ENCODE measurements around the gene DNAH3.

DNAH3 gene

DNA sequence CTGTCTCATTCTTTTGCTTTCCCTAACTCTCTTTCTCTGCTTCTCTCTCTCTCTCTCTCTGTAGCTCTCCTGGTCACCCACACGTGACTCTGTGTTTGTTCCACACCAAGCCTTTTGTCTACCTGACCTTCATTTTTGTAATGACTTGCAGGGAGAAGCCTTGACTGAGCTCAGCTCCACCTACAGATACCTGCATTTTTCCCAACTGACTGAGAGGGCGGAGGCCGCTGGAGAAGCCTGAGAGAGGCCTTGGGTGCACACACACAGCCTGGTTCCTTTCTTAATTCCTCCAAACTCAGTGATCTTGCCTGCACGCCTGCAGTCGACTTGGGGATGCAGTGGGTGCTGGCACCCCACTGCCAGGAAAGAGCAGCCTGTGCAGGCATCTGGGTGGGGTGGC lies 181.3 kb downstream of the DNAH3 start:
- H3K27ac ChIP-seq = no peak overlapping the region
- TF ChIP-seq, protein P1, sequence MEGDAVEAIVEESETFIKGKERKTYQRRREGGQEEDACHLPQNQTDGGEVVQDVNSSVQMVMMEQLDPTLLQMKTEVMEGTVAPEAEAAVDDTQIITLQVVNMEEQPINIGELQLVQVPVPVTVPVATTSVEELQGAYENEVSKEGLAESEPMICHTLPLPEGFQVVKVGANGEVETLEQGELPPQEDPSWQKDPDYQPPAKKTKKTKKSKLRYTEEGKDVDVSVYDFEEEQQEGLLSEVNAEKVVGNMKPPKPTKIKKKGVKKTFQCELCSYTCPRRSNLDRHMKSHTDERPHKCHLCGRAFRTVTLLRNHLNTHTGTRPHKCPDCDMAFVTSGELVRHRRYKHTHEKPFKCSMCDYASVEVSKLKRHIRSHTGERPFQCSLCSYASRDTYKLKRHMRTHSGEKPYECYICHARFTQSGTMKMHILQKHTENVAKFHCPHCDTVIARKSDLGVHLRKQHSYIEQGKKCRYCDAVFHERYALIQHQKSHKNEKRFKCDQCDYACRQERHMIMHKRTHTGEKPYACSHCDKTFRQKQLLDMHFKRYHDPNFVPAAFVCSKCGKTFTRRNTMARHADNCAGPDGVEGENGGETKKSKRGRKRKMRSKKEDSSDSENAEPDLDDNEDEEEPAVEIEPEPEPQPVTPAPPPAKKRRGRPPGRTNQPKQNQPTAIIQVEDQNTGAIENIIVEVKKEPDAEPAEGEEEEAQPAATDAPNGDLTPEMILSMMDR (conservative IDR thresholded peaks at IDR 0.05; ENCODE audit: low read depth) = no peak
- ChIA-PET POLR2A (ENCODE audit: low non-redundant PET) (no interaction called here), CTCF (no interaction called here)
- DNase-seq (ENCODE audit: low spot score) = no peak

DNA sequence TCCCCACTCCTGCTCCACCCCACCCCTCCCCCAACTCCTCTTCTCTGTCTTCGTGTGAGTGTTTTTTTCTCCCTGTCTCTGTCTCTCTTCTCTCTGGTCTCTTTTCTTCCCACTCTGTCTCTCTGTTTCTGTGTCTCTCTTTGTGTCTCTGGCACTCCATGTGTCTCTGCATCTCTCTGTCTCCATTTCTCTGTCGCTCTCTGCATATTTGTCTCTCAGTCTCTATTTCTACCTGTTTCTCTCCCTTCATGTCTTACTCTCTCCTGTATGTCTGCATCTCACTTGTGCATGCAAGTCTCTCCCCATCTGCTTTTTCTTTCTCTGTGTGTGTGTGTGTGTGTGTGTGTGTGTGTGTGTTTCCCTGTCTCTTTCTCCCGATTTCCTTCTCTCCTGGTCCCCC lies 181.9 kb downstream of the DNAH3 start:
- H3K27ac ChIP-seq = no peak overlapping the region
- TF ChIP-seq, protein P1 (conservative IDR thresholded peaks at IDR 0.05; ENCODE audit: low read depth) = no peak
- DNase-seq (ENCODE audit: low spot score) = no peak
- POLR2A ChIA-PET (ENCODE audit: low non-redundant PET) = no interaction called here
- CTCF ChIA-PET = no interaction called here

DNA sequence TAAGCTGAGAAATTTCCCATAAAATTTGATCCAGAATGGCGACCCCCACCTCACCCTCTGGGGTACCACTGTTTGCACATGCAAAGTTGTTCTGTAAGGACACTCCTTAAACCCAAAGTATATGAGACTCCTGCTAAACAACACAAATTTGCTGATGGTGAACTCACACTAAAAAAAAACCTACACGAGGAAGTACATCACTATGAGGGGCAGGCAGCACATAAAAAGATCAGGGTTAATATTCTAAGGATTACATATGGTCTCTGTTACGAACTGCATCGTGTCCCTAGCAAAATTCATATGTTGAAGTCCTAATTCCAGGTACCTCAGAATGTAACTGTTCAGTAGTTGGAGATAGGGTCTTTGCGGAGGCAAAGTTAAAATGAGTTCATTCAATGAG lies 189.7 kb downstream of the DNAH3 start:
- CTCF ChIA-PET = no interaction called here
- TF ChIP-seq, protein P1 (conservative IDR thresholded peaks at IDR 0.05; ENCODE audit: low read depth) = no peak
- DNase-seq (ENCODE audit: low spot score) = no peak
- POLR2A ChIA-PET (ENCODE audit: low non-redundant PET) = no interaction called here
- no peak overlapping the region for H3K27ac ChIP-seq

DNA sequence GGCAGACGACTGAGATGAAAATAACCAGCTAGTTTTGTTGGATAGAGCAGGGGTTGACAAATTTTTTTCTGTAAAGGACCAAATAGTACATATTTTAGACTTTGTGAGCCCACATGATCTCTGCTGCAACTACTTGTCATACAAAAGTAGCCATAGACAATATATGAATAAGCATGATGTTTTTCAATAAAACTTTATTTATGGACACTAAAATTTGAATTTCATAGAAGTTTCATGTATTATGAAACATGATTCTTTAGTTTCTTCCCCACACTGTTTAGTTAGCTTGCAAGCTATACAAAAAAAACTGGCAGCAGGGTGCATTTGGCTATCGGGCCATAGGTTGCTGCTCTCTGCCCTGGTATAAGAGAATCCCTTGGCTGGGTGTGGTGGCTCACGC lies 193.5 kb downstream of the DNAH3 start:
- CTCF ChIA-PET = interaction anchor here (0.5 kb wide), 1 partner anchor 15 kb away, joined by 4 read pairs; no protein-coding TSS in a partner anchor
- no peak for DNase-seq (ENCODE audit: low spot score)
- TF ChIP-seq, protein P1 (conservative IDR thresholded peaks at IDR 0.05; ENCODE audit: low read depth) = no peak
- no peak overlapping the region for H3K27ac ChIP-seq
- POLR2A ChIA-PET (ENCODE audit: low non-redundant PET) = no interaction called here

DNA sequence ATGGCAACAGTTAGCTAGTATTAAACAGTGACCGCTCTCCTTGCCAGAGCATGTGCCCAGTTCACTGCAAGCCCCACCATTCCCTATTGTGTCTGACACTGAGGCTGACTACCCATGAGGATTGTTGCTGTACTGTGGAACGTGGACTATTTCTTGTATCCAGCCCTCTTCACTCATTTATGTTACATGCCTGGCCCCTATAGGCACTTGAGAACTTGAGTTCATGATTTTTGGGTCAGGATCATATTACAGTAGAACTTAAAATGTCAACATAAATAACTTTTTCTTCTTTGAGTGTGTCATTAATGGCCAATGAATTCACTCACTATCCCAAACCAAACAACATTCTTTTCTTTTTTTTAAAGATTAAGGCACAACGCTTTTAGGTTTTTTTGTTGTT lies 194.3 kb downstream of the DNAH3 start:
- DNase-seq (ENCODE audit: low spot score) = no peak
- H3K27ac ChIP-seq = no peak overlapping the region
- CTCF ChIA-PET = no interaction called here
- TF ChIP-seq, protein P1 (conservative IDR thresholded peaks at IDR 0.05; ENCODE audit: low read depth) = no peak
- POLR2A ChIA-PET (ENCODE audit: low non-redundant PET) = no interaction called here

DNA sequence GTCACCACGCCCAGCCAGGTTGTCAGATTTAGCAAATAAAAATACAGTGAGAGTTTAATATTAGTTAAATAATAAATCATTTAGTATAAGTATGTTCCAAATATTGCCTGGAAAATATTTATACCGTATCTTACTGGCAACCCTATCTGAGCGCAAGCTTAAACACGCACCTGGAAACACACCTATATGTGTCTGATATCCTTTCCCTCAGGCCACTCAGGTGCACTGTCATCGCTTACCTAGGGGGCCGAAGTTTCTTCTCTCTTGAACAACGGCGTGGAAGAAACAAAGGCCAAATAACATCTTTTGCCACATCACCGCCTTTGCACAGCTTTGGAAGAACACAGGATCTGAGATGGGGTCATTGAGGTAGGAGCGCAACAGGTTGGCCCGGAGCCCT lies 196.1 kb downstream of the DNAH3 start:
- POLR2A ChIA-PET (ENCODE audit: low non-redundant PET) = no interaction called here

More for the DNA sequence above, 196.1 kb downstream of the DNAH3 start:
- no peak overlapping the region for H3K27ac ChIP-seq
- DNase-seq (ENCODE audit: low spot score) = no peak
- TF ChIP-seq, protein P1 (conservative IDR thresholded peaks at IDR 0.05; ENCODE audit: low read depth) = no peak
- CTCF ChIA-PET = no interaction called here
